Testis (tissue), 3 donors: ENCODE measurements around the gene TRUB1. TPM values are rescaled to one million over a fixed set of nuclear protein-coding genes. Genes with fewer than 3 reads are reported as not detected.

Experiments
- DNase-seq: peaks from one replicate; pipeline ENCODE4 v3.0.0-alpha.2; 2019
- H3K27ac ChIP-seq, 2 donors: fragments of 200-600 bp; sonication (generic); one replicate each; pipeline ENCODE4 v1.5.1; 2019
- H3K27me3 ChIP-seq: fragments of 200-600 bp; sonication (generic); one replicate; pipeline ENCODE4 v1.5.1; 2019
- H3K36me3 ChIP-seq: fragments of 200-600 bp; sonication (generic); one replicate; pipeline ENCODE4 v1.5.1; 2017; ENCODE audit warnings: low read depth; ENCODE audit errors: missing control alignments
- H3K4me1 ChIP-seq: fragments of 200-600 bp; sonication (generic); one replicate; pipeline ENCODE4 v1.5.1; 2019
- H3K4me3 ChIP-seq, 2 donors: fragments of 200-600 bp; sonication (generic); one replicate each; pipeline ENCODE4 v1.5.1; 2017 to 2019
- H3K9me3 ChIP-seq: fragments of 200-600 bp; sonication (generic); one replicate; pipeline ENCODE4 v1.5.1; 2017
- CTCF ChIP-seq, 3 experiments: fragments of 450-650 bp in 2 of 3; fragments of 200-600 bp in 1 of 3; sonication (generic) in 1 of 3; IDR thresholded peaks; one replicate each; pipeline ENCODE4 v1.5.1; 2016 to 2019; ENCODE audit warnings: antibody characterized with exemption in 3 of 3, mild to moderate bottlenecking in 2 of 3, moderate library complexity in 1 of 3
- POLR2A ChIP-seq: fragments of 450-650 bp; IDR thresholded peaks from one replicate; pipeline ENCODE4 v1.6.1; 2017; ENCODE audit warnings: antibody characterized with exemption, mild to moderate bottlenecking, moderate library complexity
- WGBS, 2 donors: methylation state at CpG; one replicate each; pipeline ENCODE4 v1.1.5; 2018; 5-methylcytosine and 5-hydroxymethylcytosine counted together
- intact Hi-C: fragments of 100-400 bp; cut with DNase I; formaldehyde crosslinking; loops from one replicate; pipeline ENCODE4 v1.15.1; 2023; ENCODE audit warnings: low total_unique reads
- polyA plus RNA-seq: library from polyadenylated mRNA; stranded (reverse); fragments of 350-450 nt; fragmentation: Illumina TruSeq; extraction: RNeasy Lipid Tissue Mini Kit (QIAGEN cat#74804); gene quantifications from one replicate; pipeline ENCODE4 v1.2.3, GENCODE V29; 2014; ENCODE audit warnings: low read depth, low replicate concordance; ENCODE audit not compliant: insufficient read depth
- total RNA-seq, 2 donors: library from RNA; depleted of rRNA; stranded (reverse); fragments of >200 nt; gene quantifications; one replicate each; pipeline ENCODE4 v1.2.3, GENCODE V29; 2016

TRUB1 gene
- total and polyA plus RNA-seq, 3 donors from 2014 or later: 33.5 to 44.5 (median 43.5) TPM

GRCh38 chr10:114899982-114900381 lies 38.0 kb upstream of the TRUB1 start:
- no peak for DNase-seq
- intact Hi-C loops: no loop called here
- whole genome bisulfite sequencing, 2 donors: 90 to 94% methylated on average over 2 of the region's 2 CpGs
- Histone ChIP-seq H3K36me3 (no peaks in the 10 kb centered on the region), H3K27me3 (no peaks in the 10 kb centered on the region), H3K27ac (no peak overlapping the region), H3K9me3 (no peaks in the 10 kb centered on the region), H3K4me3 (no peak overlapping the region), H3K4me1 (no peaks in the 10 kb centered on the region)
- TF ChIP-seq CTCF (IDR thresholded peaks at IDR 0.05) (no peak), POLR2A (no peak)

- H3K36me3 ChIP-seq: no peaks in the 10 kb centered on the region
- no peak for TF ChIP-seq POLR2A
- TF ChIP-seq CTCF (IDR thresholded peaks at IDR 0.05): no peak
- no peaks in the 10 kb centered on the region for H3K9me3 ChIP-seq
- no peaks in the 10 kb centered on the region for H3K27me3 ChIP-seq
- no peaks in the 10 kb centered on the region for H3K4me1 ChIP-seq
- no peak for DNase-seq
- no peak overlapping the region for H3K4me3 ChIP-seq
- 75 to 95% methylated on average over 10 to 12 of the region's 12 CpGs for WGBS, 2 donors
- no peak overlapping the region for H3K27ac ChIP-seq
- intact Hi-C loops: no loop called here
Observed at GRCh38 chr10:114900658-114901057, 37.3 kb upstream of the TRUB1 start.

GRCh38 chr10:114902151-114902550 lies 35.8 kb upstream of the TRUB1 start:
- WGBS, 2 donors: 66 to 68% methylated on average over 1 of the region's 1 CpG
- H3K9me3 ChIP-seq: no peaks in the 10 kb centered on the region
- H3K36me3 ChIP-seq: no peaks in the 10 kb centered on the region
- H3K4me3 ChIP-seq: no peak overlapping the region
- no peaks in the 10 kb centered on the region for H3K4me1 ChIP-seq
- H3K27ac ChIP-seq: no peak overlapping the region
- TF ChIP-seq POLR2A: no peak
- TF ChIP-seq CTCF (IDR thresholded peaks at IDR 0.05): no peak
- DNase-seq: no peak
- intact Hi-C loops: no loop called here
- H3K27me3 ChIP-seq: no peaks in the 10 kb centered on the region

GRCh38 chr10:114905450-114905849 lies 32.5 kb upstream of the TRUB1 start:
- Histone ChIP-seq H3K36me3 (no peaks in the 10 kb centered on the region), H3K27ac (no peak overlapping the region), H3K4me1 (no peaks in the 10 kb centered on the region), H3K4me3 (no peak overlapping the region), H3K27me3 (no peaks in the 10 kb centered on the region), H3K9me3 (no peaks in the 10 kb centered on the region)
- no peak for TF ChIP-seq POLR2A
- no peak for TF ChIP-seq CTCF (IDR thresholded peaks at IDR 0.05)
- intact Hi-C loops: no loop called here
- no peak for DNase-seq

- WGBS, 2 donors: 70% methylated on average over 3 of the region's 3 CpGs
- DNase-seq: no peak
- Histone ChIP-seq H3K27ac (no peak overlapping the region), H3K36me3 (no peaks in the 10 kb centered on the region), H3K27me3 (no peaks in the 10 kb centered on the region), H3K4me3 (no peak overlapping the region), H3K4me1 (peaks cover 8% of the 10 kb centered on the region), H3K9me3 (no peaks in the 10 kb centered on the region)
- intact Hi-C loops: no loop called here
- TF ChIP-seq POLR2A (no peak), CTCF (IDR thresholded peaks at IDR 0.05) (no peak)
Observed at GRCh38 chr10:114906981-114907380, 31.0 kb upstream of the TRUB1 start.
